Epidermal melanocyte (primary cell): Measurements from ENCODE around the gene DAPK1.

ENCODE experiments used
- DNase-seq: peaks from one replicate; pipeline ENCODE4 v3.0.0; 2011; ENCODE audit warnings: low spot score; ENCODE audit not compliant: insufficient read length

The DAPK1 gene

DNA sequence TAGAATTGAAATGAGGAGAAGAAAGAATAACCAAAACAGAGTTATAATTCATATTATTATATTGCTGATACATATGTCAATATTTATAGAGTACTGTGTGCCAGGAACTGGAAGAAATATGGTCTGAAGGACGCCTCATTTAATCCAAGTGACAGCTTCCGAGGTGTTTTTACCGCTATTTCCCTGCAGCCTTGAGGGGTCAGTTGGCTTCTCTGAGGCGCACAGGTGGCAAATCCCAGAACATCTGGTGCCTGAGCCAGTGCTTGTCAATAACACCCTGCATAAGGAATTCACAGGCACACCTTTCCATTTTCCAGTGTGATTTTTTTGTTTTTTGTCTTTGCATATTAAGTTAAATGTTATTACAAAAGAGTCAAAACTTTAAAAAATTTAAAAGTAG is 185.0 kb downstream of the DAPK1 start:
- no peak for DNase-seq

DNA sequence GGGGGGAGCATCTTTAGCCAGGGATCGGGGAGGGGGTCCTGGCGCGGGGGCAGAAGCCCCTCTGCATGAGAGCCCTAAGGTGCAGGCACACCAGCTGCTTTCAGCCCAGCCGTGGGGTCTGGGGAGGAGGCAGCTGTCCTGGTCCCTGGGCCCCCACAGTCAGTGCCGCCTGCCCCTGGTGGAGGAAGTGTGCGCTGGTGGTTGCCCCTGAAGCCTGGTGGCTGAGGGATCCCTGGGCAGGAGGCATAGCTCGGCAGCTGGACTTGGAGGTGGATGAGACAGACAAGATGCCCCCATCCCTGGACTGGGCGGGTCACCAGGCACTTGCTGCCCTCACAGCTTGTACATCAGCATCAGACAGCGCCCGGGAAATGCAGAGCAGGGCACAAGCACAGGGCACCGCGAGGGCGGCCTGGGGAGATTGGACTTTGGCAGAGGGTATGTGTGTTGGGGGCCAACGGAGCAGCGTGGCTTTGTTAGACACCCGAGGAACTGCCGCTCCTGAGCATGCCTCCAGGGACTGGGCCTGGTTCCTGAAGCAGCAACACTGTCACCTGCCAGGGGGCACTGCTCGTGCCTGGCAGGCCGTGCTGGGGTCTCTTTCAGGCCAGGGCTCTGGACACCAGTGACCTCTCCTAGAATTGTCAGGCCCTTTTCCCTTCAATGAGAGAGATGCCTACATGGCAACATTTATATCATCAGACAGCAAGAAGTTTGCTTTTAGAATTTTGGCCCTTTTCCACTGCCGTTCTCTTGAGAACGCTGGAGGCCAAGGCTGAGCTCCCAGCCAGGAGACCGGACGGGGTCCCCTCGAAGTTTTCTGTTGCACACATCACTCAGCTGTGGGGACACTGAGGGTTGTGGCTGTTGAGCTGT is 186.3 kb downstream of the DAPK1 start:
- DNase-seq: no peak

- DNase-seq: peak; percentile 61
Observed at GRCh38 chr9:87684627-87685219, 187.1 kb downstream of the DAPK1 start.

DNA sequence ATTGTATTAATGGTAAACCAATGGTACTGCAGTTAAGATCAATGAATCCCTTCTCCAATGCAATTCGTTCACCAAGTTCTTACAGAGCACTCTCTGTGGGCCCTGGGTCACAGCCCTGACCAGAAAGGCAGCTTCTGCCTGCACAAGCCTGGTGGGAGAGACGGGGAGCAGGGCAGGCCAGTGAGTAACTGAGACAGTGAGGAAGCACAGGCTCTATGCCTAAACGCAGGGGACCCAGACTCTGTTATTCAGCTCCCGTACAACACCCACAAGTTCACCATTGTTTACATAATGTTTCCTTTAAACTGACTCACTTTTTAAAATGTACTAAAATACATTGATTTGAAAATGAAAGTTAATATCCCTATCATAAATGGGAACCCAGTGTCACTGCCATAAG is 187.8 kb downstream of the DAPK1 start:
- no peak for DNase-seq

DNA sequence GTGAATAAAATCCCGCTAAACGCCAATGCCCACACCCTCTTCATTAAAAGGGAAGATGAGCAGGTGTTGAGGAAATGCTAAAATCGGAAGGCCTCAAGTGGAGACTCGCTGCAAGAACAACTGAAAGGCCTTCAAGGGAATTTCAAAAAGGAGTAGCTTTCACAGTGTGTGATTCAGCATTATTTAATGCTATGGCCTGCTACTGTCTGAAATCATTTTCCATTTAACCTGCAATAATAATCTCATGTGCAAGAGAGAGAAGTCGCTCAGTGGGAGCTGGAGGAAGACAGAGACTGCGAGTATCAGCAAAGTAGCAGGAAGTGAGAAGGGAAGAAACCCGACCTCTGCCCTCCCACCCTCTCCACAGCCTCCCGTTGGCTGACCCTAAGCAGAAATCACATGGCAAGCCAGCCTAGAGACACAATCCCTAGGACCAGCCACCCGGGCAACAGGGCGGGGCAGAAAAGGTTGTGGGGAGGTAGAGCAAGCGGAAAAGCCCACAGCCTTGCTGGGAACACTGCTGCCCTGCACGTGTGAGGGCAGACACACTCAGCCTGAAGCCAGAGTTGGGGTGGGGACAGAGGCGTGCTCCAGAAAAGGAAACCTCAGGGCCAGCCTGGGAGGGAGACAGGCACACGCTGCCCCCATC is 188.3 kb downstream of the DAPK1 start:
- no peak for DNase-seq

GRCh38 chr9:87686520-87687090 is 188.9 kb downstream of the DAPK1 start:
- DNase-seq: no peak

GRCh38 chr9:87687207-87687606 is 189.5 kb downstream of the DAPK1 start:
- DNase-seq: no peak

GRCh38 chr9:87694236-87694755 is 196.6 kb downstream of the DAPK1 start:
- no peak for DNase-seq

DNA sequence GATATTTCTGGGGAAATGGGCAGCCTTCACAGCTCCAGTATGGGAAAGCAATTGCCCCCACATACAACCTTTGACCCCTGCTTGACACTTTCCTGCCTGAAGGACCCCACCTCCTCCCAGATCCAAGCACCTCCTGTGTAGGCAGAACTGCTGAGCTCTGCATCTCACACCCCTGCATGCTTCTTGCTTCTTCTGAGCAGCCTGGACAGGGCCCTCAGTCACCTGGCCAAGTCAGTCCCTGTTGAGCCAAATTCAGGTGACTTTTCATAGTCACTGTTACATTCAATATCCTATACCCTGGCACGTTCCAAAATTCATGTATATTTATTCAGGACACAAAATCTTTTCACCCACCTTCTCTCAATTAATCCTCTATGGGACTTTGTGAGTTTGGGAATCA is 197.9 kb downstream of the DAPK1 start:
- DNase-seq: no peak

GRCh38 chr9:87696641-87697040 is 199.0 kb downstream of the DAPK1 start:
- DNase-seq: no peak

DNA sequence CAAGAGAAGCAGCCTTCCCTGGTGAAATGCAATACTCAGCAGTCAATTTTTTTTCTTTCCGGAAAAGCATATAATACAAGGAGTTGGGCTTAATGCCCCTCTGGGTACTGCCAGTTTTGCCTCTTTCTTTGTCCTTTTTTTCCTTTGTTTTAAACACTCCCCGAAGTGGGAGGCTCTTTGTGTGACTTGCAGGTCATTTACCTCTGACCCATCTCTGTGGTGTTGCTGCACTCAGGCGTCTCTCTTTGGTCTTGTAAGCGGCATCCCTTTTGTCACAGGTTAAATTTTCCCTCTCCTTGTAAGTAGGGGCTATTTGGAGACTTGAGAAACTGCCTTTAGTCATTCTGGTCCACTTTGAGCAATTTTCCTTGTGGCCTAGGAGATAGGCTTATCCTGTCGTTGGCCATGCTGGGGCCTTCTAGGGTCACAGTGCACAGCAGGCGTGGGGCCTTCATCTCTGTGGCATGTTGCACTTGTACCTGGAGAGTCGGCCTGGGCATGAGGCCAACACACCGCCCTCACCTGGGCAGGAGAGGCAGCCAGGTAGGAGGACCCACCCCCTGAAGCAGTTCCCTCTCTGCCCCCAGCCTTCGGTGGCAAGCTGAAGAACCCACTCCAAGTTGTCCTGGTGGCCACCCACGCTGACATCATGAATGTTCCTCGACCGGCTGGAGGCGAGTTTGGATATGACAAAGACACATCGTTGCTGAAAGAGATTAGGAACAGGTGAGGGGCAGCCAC is 200.6 kb downstream of the DAPK1 start:
- DNase-seq: no peak

DNA sequence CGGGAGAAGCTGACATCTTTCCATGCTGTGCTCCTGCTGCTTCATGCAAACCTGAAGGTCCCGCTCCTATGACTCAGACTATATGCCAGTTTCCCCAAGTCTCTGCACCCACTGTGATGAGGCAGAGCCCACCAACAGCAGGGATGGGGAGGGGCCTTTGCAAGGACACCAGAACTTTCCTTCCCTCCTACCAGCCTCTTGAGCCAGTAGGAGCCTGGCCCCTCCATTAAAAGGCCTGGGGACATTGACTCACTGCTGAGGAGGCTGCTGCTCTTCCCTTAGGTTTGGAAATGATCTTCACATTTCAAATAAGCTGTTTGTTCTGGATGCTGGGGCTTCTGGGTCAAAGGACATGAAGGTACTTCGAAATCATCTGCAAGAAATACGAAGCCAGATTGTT is 202.2 kb downstream of the DAPK1 start:
- no peak for DNase-seq

- no peak for DNase-seq
Observed at GRCh38 chr9:87701491-87701890, 203.8 kb downstream of the DAPK1 start.

DNA sequence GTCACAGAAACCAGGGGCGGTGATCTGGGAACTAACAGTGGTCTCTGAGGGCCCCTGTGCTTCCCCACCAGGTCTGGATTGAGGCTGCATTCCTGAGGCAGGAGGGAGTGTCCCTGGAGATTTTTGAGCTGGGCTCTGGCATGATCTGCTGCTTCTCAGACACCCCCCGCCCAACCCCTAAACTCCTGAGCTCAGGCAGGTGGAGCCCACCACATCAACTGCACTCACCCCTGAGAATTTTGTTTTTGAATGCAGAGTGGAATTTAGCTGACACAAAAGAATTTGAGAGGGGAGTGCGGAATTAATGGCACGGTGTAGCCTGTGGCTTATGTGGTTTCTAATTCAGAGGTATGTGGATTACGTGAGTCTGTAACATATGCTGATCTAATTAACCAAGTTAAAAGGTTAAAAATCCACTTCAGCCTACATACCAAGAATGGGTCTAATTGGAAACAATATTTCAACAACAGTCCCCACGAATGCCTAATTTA is 204.3 kb downstream of the DAPK1 start:
- no peak for DNase-seq

DNA sequence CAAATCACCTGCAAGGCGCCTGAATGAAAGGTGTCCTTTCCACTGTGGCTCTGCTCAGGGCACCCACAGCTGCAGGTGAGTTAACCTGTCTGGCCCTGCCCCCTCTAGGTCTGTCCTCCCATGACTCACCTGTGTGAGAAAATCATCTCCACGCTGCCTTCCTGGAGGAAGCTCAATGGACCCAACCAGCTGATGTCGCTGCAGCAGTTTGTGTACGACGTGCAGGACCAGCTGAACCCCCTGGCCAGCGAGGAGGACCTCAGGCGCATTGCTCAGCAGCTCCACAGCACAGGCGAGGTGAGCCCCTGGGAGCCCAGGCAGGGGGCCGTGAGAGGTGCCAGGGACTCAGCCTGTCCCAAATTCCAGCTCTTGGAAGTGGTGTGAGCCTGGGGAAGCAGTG is 205.3 kb downstream of the DAPK1 start:
- no peak for DNase-seq

GRCh38 chr9:87703636-87704276 is 206.1 kb downstream of the DAPK1 start:
- DNase-seq: no peak

DNA sequence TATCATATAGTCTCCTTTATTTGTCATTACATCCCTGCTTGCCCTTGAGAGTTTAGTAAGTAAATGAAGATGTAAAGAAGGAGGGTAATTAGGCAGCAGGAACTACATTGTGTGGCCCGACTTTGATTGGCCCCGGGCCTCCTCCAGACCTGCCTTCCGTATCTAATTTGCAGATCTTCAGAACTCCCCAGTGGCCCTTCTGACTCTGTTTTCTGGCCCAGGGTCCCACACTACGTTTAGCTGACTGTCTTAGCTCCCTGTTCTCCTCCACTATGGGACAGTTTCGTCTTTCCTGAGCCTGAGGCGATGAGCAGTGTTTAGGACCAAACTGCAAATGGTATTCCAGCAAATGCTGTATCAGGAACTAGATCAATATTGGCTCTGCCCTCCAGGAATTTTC is 206.7 kb downstream of the DAPK1 start:
- DNase-seq: no peak

- DNase-seq: no peak
Observed at GRCh38 chr9:87706066-87706739, 208.5 kb downstream of the DAPK1 start.

GRCh38 chr9:87707805-87708506 is 210.3 kb downstream of the DAPK1 start:
- DNase-seq: no peak
